T-cell (primary cell): ENCODE data around the gene QRSL1. TPM values are rescaled to one million over a fixed set of nuclear protein-coding genes. Genes with fewer than 3 reads are reported as not detected.

Experiments
- ATAC-seq, 4 experiments: fragments of 200-7000 bp in 3 of 4; fragments of 150-1000 bp in 1 of 4; cut with Tn5 transposase; replicated peaks in 1 of 4; 1 replicate in 3 of 4; 2 replicates in 1 of 4; pipeline ENCODE4 v1.10.0; 2021; ENCODE audit warnings: moderate library complexity in 3 of 4, mild to moderate bottlenecking in 2 of 4, moderate number of reproducible peaks in 1 of 4
- CTCF ChIA-PET, 2 donors: fragments of 300-600 bp; sonication (Branson Sonifier 250); formaldehyde crosslinking; loops; one replicate each; lab custom pipeline; 2022; ENCODE audit warnings: antibody characterized with exemption in 2 of 2; lab: Charles Lee
- POLR2A ChIA-PET, 2 donors: fragments of 300-600 bp; sonication (Branson Sonifier 250); formaldehyde crosslinking; loops; one replicate each; lab custom pipeline; 2022; ENCODE audit warnings: antibody characterized with exemption in 2 of 2; lab: Charles Lee
- DNase-seq, 35 experiments: peaks; one replicate each; pipeline versions ENCODE4 v3.0.0 to v3.0.0-alpha.2; 2013 to 2023
- H3K27ac ChIP-seq: one replicate; pipeline ENCODE4 v1.5.1; 2013; ENCODE audit warnings: low read length
- H3K27me3 ChIP-seq, 2 experiments: replicated peaks in 1 of 2; 1 replicate in 1 of 2; 2 replicates in 1 of 2; pipeline versions ENCODE4 v1.6.1 to v1.7.0; 2013; ENCODE audit warnings: low read length in 1 of 2, mixed read lengths in 1 of 2; ENCODE audit not compliant: control insufficient read depth in 2 of 2, insufficient read depth in 2 of 2; ENCODE audit errors: extremely low read depth in 1 of 2
- H3K36me3 ChIP-seq, 2 donors: 1 replicate in 1 of 2; 2 replicates in 1 of 2; pipeline versions ENCODE4 v1.6.1 to v1.7.0; 2013; ENCODE audit warnings: low read length in 1 of 2; ENCODE audit not compliant: control insufficient read depth in 2 of 2, insufficient read depth in 1 of 2; ENCODE audit errors: extremely low read depth in 1 of 2
- H3K4me1 ChIP-seq, 2 experiments: 1 replicate in 1 of 2; 2 replicates in 1 of 2; pipeline versions ENCODE4 v1.6.1 to v1.7.0; 2013; ENCODE audit warnings: low read length in 2 of 2, mixed read lengths in 1 of 2; ENCODE audit not compliant: insufficient read depth in 2 of 2, control insufficient read depth in 1 of 2; ENCODE audit errors: extremely low read depth in 1 of 2
- H3K4me3 ChIP-seq, 2 donors: 1 replicate in 1 of 2; 2 replicates in 1 of 2; pipeline versions ENCODE4 v1.5.1 to v1.7.0; 2013; ENCODE audit warnings: mild to moderate bottlenecking in 2 of 2, low read length in 1 of 2, moderate library complexity in 1 of 2; ENCODE audit not compliant: control insufficient read depth in 1 of 2; ENCODE audit errors: extremely low read depth in 1 of 2
- H3K9me3 ChIP-seq: 2 replicates; pipeline ENCODE4 v1.7.0; 2013
- H3K27ac Mint-ChIP-seq, 2 donors: one replicate each; pipeline ENCODE4 v1.8.0; 2020 to 2021; ENCODE audit warnings: mild to moderate bottlenecking in 2 of 2, mixed read lengths in 2 of 2
- H3K27me3 Mint-ChIP-seq, 2 donors: one replicate each; pipeline ENCODE4 v1.8.0; 2021 to 2022; ENCODE audit warnings: mixed read lengths in 2 of 2
- H3K36me3 Mint-ChIP-seq: one replicate; pipeline ENCODE4 v1.8.0; 2021; ENCODE audit warnings: mixed read lengths
- H3K4me1 Mint-ChIP-seq, 3 donors: one replicate each; pipeline ENCODE4 v1.8.0; 2020 to 2022; ENCODE audit warnings: mixed read lengths in 3 of 3, mild to moderate bottlenecking in 1 of 3
- H3K4me3 Mint-ChIP-seq, 3 donors: one replicate each; pipeline ENCODE4 v1.8.0; 2020 to 2022; ENCODE audit warnings: mild to moderate bottlenecking in 3 of 3, mixed read lengths in 3 of 3, moderate library complexity in 3 of 3
- H3K9me3 Mint-ChIP-seq, 3 donors: one replicate each; pipeline ENCODE4 v1.8.0; 2020 to 2022; ENCODE audit warnings: mixed read lengths in 3 of 3
- WGBS: methylation state at CpG from one replicate; pipeline ENCODE4 v1.1.5; 2013; ENCODE audit warnings: missing lambda C conversion rate; ENCODE audit not compliant: insufficient coverage; 5-methylcytosine and 5-hydroxymethylcytosine counted together
- total RNA-seq, 35 experiments: library from RNA in 6 of 35; stranded (reverse) in 6 of 35; fragments of 120-200 nt in 1 of 35; gene quantifications; one replicate each; pipeline versions ENCODE4 v1.2.1 to v1.2.4 and lab custom pipeline; 2013 to 2026

The QRSL1 gene
- total RNA-seq, 5 donors from 2014 or later (not counting 1 experiment from before 2014, with no cell fraction given) = 7.6 to 13.8 (median 12.3) TPM

DNA sequence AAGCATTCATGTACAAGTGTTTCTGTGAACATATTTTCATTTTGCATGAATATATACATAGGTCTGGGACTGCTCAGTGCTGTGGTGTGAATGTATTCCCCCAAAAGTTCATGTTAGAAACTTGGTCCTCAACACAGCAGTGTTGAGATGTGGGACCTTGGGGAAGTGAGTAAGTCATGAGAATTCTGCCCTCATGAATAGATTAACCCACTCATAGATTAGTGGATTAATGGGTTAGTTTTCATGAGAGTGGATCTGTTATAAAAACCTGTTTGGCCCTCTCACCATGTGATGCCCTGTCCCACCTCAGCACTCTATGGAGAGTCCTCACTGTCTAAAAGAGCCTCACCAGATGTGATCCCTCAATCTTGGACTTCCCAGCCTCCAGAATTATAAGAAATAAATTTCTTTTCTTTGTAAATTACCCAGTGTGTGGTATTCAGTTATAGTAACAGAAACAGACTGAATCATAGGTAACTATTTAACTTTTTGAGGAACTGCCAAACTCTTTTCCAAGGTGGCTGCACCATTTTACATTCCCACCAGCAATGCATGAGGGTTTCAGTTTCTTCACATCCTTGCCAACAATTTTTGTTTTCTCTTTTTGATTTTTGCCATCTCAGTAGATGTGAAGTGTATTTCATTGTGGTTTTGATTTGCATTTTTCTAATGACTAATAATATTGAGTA lies 45.3 kb downstream of the QRSL1 start:
- DNase-seq (no peak), ATAC-seq (no peak)
- ChIA-PET CTCF (no interaction called here), POLR2A (no interaction called here)
- H3K9me3 Mint-ChIP-seq = no peaks in the 10 kb centered on the region
- no peaks in the 10 kb centered on the region for H3K9me3 ChIP-seq
- no peak overlapping the region for H3K4me3 Mint-ChIP-seq
- H3K27ac Mint-ChIP-seq = no peak overlapping the region
- H3K27ac ChIP-seq = no peak overlapping the region
- H3K36me3 Mint-ChIP-seq = no peaks in the 10 kb centered on the region
- H3K4me3 ChIP-seq = no peak overlapping the region
- no peaks in the 10 kb centered on the region for H3K4me1 Mint-ChIP-seq
- no peaks in the 10 kb centered on the region for H3K36me3 ChIP-seq
- H3K27me3 Mint-ChIP-seq = no peaks in the 10 kb centered on the region
- H3K27me3 ChIP-seq = no peaks in the 10 kb centered on the region
- no peaks in the 10 kb centered on the region for H3K4me1 ChIP-seq

DNA sequence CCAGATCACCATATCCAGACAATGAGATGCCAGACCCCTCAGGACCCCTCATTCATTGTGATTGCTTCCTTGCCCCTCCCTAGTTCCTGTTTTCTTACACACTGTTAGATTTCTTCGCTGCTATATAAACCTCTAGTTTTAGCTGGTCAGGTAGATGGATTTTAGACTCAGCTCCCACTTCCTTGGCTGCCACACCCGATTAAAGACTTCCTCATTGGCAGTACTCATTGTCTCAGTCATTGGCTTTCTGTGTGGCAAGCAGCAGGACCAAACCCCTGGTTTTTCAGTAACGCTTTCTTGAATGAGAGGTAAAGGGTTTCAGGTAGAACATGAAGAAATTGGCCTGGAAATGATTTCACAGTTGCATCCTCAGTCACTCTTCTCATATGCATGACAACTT lies 47.9 kb downstream of the QRSL1 start:
- WGBS = 60% methylated on average over 1 of the region's 3 CpGs
- Mint-ChIP-seq H3K4me1 (no peaks in the 10 kb centered on the region), H3K27ac (no peak overlapping the region), H3K27me3 (no peaks in the 10 kb centered on the region), H3K4me3 (no peak overlapping the region), H3K9me3 (no peaks in the 10 kb centered on the region), H3K36me3 (no peaks in the 10 kb centered on the region)
- no peak for ATAC-seq
- Histone ChIP-seq H3K27me3 (no peaks in the 10 kb centered on the region), H3K27ac (no peak overlapping the region), H3K4me3 (no peak overlapping the region), H3K4me1 (no peaks in the 10 kb centered on the region), H3K9me3 (no peaks in the 10 kb centered on the region), H3K36me3 (no peaks in the 10 kb centered on the region)
- POLR2A ChIA-PET = no interaction called here
- DNase-seq = no peak
- CTCF ChIA-PET = no interaction called here

- Histone ChIP-seq H3K4me1 (no peaks in the 10 kb centered on the region), H3K36me3 (no peaks in the 10 kb centered on the region), H3K4me3 (no peak overlapping the region), H3K27ac (no peak overlapping the region), H3K9me3 (no peaks in the 10 kb centered on the region), H3K27me3 (peaks cover 0 to 3% of the 10 kb centered on the region in 2 experiments)
- no peaks in the 10 kb centered on the region for H3K4me1 Mint-ChIP-seq
- CTCF ChIA-PET = no interaction called here
- H3K4me3 Mint-ChIP-seq = no peak overlapping the region
- no peaks in the 10 kb centered on the region for H3K36me3 Mint-ChIP-seq
- ATAC-seq (no peak), DNase-seq (no peak)
- H3K9me3 Mint-ChIP-seq = no peaks in the 10 kb centered on the region
- no peak overlapping the region for H3K27ac Mint-ChIP-seq
- POLR2A ChIA-PET = no interaction called here
- 92% methylated on average over 4 of the region's 4 CpGs for WGBS
- H3K27me3 Mint-ChIP-seq = peaks cover 0 to 3% of the 10 kb centered on the region in 2 donors
These were observed 54.6 kb downstream of the QRSL1 start for GRCh38 chr6:106684011-106684410.

- ChIA-PET CTCF (no interaction called here), POLR2A (interaction anchor here in 1 of 2 donors (0.6 kb wide), 1 partner anchor 941 kb away, joined by 3 read pairs; no protein-coding TSS in a partner anchor)
- no peak overlapping the region for H3K27ac Mint-ChIP-seq
- Histone ChIP-seq H3K9me3 (no peaks in the 10 kb centered on the region), H3K27me3 (peaks cover 0 to 3% of the 10 kb centered on the region in 2 experiments), H3K4me3 (no peak overlapping the region), H3K36me3 (no peaks in the 10 kb centered on the region), H3K4me1 (no peaks in the 10 kb centered on the region), H3K27ac (no peak overlapping the region)
- no peak for ATAC-seq
- no peaks in the 10 kb centered on the region for H3K4me1 Mint-ChIP-seq
- no peak for DNase-seq
- peaks cover 0 to 3% of the 10 kb centered on the region in 2 donors for H3K27me3 Mint-ChIP-seq
- WGBS = 100% methylated on average over 2 of the region's 2 CpGs
- H3K36me3 Mint-ChIP-seq = no peaks in the 10 kb centered on the region
- H3K4me3 Mint-ChIP-seq = no peak overlapping the region
- no peaks in the 10 kb centered on the region for H3K9me3 Mint-ChIP-seq
These were observed 56.5 kb downstream of the QRSL1 start for GRCh38 chr6:106685833-106686232.

- CTCF ChIA-PET = no interaction called here
These were observed 59.0 kb downstream of the QRSL1 start for GRCh38 chr6:106688177-106688951.

GRCh38 chr6:106692112-106692818 lies 62.9 kb downstream of the QRSL1 start:
- Histone ChIP-seq H3K4me3 (no peak overlapping the region), H3K27ac (no peak overlapping the region), H3K9me3 (no peaks in the 10 kb centered on the region), H3K27me3 (peaks cover 0 to 6% of the 10 kb centered on the region in 2 experiments), H3K36me3 (no peaks in the 10 kb centered on the region), H3K4me1 (no peaks in the 10 kb centered on the region)
- Mint-ChIP-seq H3K27ac (no peak overlapping the region), H3K4me3 (no peak overlapping the region), H3K4me1 (no peaks in the 10 kb centered on the region), H3K27me3 (peaks cover 4 to 10% of the 10 kb centered on the region in 2 donors), H3K36me3 (no peaks in the 10 kb centered on the region), H3K9me3 (no peaks in the 10 kb centered on the region)
- ChIA-PET CTCF (no interaction called here), POLR2A (no interaction called here)
- no peak for DNase-seq
- no peak for ATAC-seq
- WGBS = 71% methylated on average over 4 of the region's 6 CpGs

More at GRCh38 chr6:106688177-106688951, 59.0 kb downstream of the QRSL1 start:
- H3K9me3 Mint-ChIP-seq = no peaks in the 10 kb centered on the region
- H3K4me1 Mint-ChIP-seq = no peaks in the 10 kb centered on the region
- no peaks in the 10 kb centered on the region for H3K27me3 ChIP-seq
- POLR2A ChIA-PET = no interaction called here
- no peak overlapping the region for H3K27ac Mint-ChIP-seq
- ATAC-seq (no peak), DNase-seq (no peak)
- H3K4me1 ChIP-seq = no peaks in the 10 kb centered on the region
- no peaks in the 10 kb centered on the region for H3K9me3 ChIP-seq
- H3K4me3 ChIP-seq = no peak overlapping the region
- H3K4me3 Mint-ChIP-seq = no peak overlapping the region
- H3K27me3 Mint-ChIP-seq = peaks cover 0 to 3% of the 10 kb centered on the region in 2 donors
- H3K36me3 ChIP-seq = no peaks in the 10 kb centered on the region
- WGBS = 81% methylated on average over 4 of the region's 6 CpGs
- H3K36me3 Mint-ChIP-seq = no peaks in the 10 kb centered on the region
- H3K27ac ChIP-seq = no peak overlapping the region
